Cardiac atrium fibroblast (primary cell): ENCODE results near the gene CLOCK. TPM values are rescaled to one million over a fixed set of nuclear protein-coding genes. Genes with fewer than 3 reads are reported as not detected.

ENCODE experiments used
- total RNA-seq: library from RNA; depleted of rRNA; stranded (reverse); fragments of >200 nt; gene quantifications from 2 replicates; pipeline ENCODE4 v1.2.3, GENCODE V29; 2015

Gene CLOCK
- 12.1 and 18.8 TPM in 2 replicates for total RNA-seq

GRCh38 chr4:55546756-55547465, at the start of gene CLOCK:
TSS of gene CLOCK (minus strand) at chr4:55546909. CDS start at chr4:55482785, 64,124 bp downstream.

GRCh38 chr4:55592014-55592413, 45.3 kb upstream of the CLOCK start, which contains the start of gene PDCL2:
TSS of gene PDCL2 (minus strand) at chr4:55592245. CDS start at chr4:55592109, 136 bp downstream.

GRCh38 chr4:55395529-55396307, 151.0 kb downstream of the CLOCK start, which contains the start of gene TMEM165:
TSS of gene TMEM165 (plus strand) at chr4:55395957. CDS start at chr4:55396190, 233 bp downstream.

Other genes starting within 250 kb of the CLOCK start
- gene SRD5A3, start 200.7 kb downstream of the CLOCK start, total RNA-seq = 11.7 and 14.6 TPM in 2 replicates
- 211 and 283 TPM in 2 replicates for gene TMEM165, start 151.0 kb downstream of the CLOCK start, total RNA-seq
- gene PDCL2, start 45.3 kb upstream of the CLOCK start, total RNA-seq = not detected in 2 replicates
- 0.81 TPM in 1 of 2 replicates, not detected in the other for gene NMU, start 89.4 kb upstream of the CLOCK start, total RNA-seq